ENCODE data around the gene RASSF4. TPM values are rescaled to one million over a fixed set of nuclear protein-coding genes. Genes with fewer than 3 reads are reported as not detected.

RASSF4 gene
- total and polyA plus RNA-seq, 9 of the 15 experiments (the other 6 are each of a cell fraction or from before 2014, with no cell fraction given), result 0.01 to 0.62 (median 0.11) TPM; not detected in 3

DNA sequence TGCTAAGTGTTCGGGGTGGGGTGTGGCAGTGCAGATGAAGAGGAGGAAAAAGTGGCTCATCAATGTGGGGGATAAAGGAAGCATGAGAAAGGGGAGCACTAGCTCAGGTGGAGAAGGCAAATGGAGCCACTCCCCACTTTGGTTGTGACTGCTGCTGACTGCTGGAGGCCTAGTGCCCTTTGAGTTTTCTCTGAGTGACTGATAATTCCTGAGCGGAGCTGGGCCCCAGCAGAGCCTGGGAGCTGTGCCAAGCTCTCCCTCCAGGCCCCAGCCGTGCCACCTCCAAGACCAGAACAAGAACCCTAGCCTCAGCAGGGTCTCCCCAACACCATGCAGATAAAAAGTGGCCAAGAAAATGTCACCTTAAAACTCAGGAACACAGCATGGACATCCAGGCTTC is 9.7 kb upstream of the RASSF4 start:
- H3K9me3 ChIP-seq (replicated peaks; ENCODE audit: control insufficient read depth, insufficient read depth, low read depth, low read length), result no peaks in the 10 kb centered on the region
- 3% methylated on average over 3 of the region's 3 CpGs for WGBS (ENCODE audit: insufficient coverage, low coverage, missing lambda C conversion rate)
- no peaks in the 10 kb centered on the region for H3K79me2 ChIP-seq (ENCODE audit: control insufficient read depth, insufficient read depth, low read length)
- TF ChIP-seq POLR3A (IDR thresholded peaks at IDR 0.05; ENCODE audit: borderline replicate concordance, extremely low read depth, insufficient read depth, insufficient read length) (no peak), HMGN3 (IDR thresholded peaks at IDR 0.05; ENCODE audit: borderline replicate concordance, extremely low read depth, insufficient read length, low read depth, low read length) (no peak), NR2C1 (IDR thresholded peaks at IDR 0.05) (no peak), NR2C1 (tag; IDR thresholded peaks at IDR 0.05) (no peak), HEY1 (CRISPR knock-in tag; IDR thresholded peaks at IDR 0.05; ENCODE audit: borderline replicate concordance) (no peak), RFX1 (IDR thresholded peaks at IDR 0.05) (no peak), BRD4 (IDR thresholded peaks at IDR 0.05) (no peak), GTF2A2 (tag; IDR thresholded peaks at IDR 0.05) (no peak)
- TF ChIP-seq, protein P1, sequence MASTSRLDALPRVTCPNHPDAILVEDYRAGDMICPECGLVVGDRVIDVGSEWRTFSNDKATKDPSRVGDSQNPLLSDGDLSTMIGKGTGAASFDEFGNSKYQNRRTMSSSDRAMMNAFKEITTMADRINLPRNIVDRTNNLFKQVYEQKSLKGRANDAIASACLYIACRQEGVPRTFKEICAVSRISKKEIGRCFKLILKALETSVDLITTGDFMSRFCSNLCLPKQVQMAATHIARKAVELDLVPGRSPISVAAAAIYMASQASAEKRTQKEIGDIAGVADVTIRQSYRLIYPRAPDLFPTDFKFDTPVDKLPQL (IDR thresholded peaks at IDR 0.05; ENCODE audit: extremely low read depth, insufficient read length), result no peak
- TF ChIP-seq, protein P2, sequence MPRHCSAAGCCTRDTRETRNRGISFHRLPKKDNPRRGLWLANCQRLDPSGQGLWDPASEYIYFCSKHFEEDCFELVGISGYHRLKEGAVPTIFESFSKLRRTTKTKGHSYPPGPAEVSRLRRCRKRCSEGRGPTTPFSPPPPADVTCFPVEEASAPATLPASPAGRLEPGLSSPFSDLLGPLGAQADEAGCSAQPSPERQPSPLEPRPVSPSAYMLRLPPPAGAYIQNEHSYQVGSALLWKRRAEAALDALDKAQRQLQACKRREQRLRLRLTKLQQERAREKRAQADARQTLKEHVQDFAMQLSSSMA (CRISPR knock-in tag; IDR thresholded peaks at IDR 0.05), result no peak
- TF ChIP-seq, protein P3, sequence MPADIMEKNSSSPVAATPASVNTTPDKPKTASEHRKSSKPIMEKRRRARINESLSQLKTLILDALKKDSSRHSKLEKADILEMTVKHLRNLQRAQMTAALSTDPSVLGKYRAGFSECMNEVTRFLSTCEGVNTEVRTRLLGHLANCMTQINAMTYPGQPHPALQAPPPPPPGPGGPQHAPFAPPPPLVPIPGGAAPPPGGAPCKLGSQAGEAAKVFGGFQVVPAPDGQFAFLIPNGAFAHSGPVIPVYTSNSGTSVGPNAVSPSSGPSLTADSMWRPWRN (IDR thresholded peaks at IDR 0.05; ENCODE audit: low read depth), result no peak
- DNase-seq (ENCODE audit: extremely low read depth in 1 of 4, low spot score in 3 of 4) (no peak), ATAC-seq (no peak), FAIRE-seq (no peak)
- in situ Hi-C loops (cut with MboI) (no loop called here), intact Hi-C loops (cut with micrococcal nuclease) (no loop called here)
- H3K4me2 ChIP-seq (ENCODE audit: insufficient read depth, low read length), result no peak overlapping the region
- no peaks in the 10 kb centered on the region for H4K20me1 ChIP-seq (replicated peaks; ENCODE audit: control insufficient read depth, insufficient read depth, low read length)
- POLR2A ChIA-PET, result interaction anchor here (0.5 to 1.0 kb wide), 3 partner anchors 14 to 123 kb away, joined by 3 read pairs; no protein-coding TSS in a partner anchor
- no peak overlapping the region for H3K9ac ChIP-seq (ENCODE audit: insufficient read depth in 1 of 2, low read depth in 2 of 2, low read length in 2 of 2)
- CTCF ChIA-PET (ENCODE audit: low intra/inter-chr PET ratio), result no interaction called here
- H3K27ac ChIP-seq (ENCODE audit: extremely low read depth, low read depth, low read length), result no peak overlapping the region
- H2AFZ ChIP-seq (ENCODE audit: low read depth, low read length), result no peak overlapping the region
- BruUV-seq (replicated peaks), result no TSS peak
- no peaks in the 10 kb centered on the region for H3K9me1 ChIP-seq (ENCODE audit: control insufficient read depth, insufficient read depth, low read length)
- no peaks in the 10 kb centered on the region for H3K4me1 ChIP-seq (replicated peaks in 1 of 2; ENCODE audit: control insufficient read depth in 2 of 2, insufficient read depth in 2 of 2, low read length in 2 of 2)
- peaks cover 9 to 19% of the 10 kb centered on the region in 2 experiments; a peak in 4 of 5 replicates for H3K27me3 ChIP-seq (ENCODE audit: control insufficient read depth in 2 of 2, insufficient read depth in 2 of 2, low read length in 2 of 2)
- H3K4me3 ChIP-seq, result no peak overlapping the region
- no peaks in the 10 kb centered on the region for H3K36me3 ChIP-seq (ENCODE audit: control insufficient read depth, insufficient read depth, low read length)
